Thyroid gland (tissue), 4 donors: ENCODE measurements around the gene CACNA2D3. TPM values are rescaled to one million over a fixed set of nuclear protein-coding genes. Genes with fewer than 3 reads are reported as not detected.

ENCODE experiments used
- DNase-seq, 2 donors: peaks; one replicate each; pipeline ENCODE4 v3.0.0-alpha.2; 2019
- H3K27ac ChIP-seq, 3 donors: fragments of 200-600 bp; sonication (generic); 1 replicate in 2 of 3; 2 replicates in 1 of 3; pipeline ENCODE4 v1.5.1; 2016 to 2019; ENCODE audit warnings: mild to moderate bottlenecking in 1 of 3, moderate library complexity in 1 of 3
- H3K27me3 ChIP-seq: fragments of 200-600 bp; sonication (generic); one replicate; pipeline ENCODE4 v1.5.1; 2019
- H3K36me3 ChIP-seq, 2 donors: fragments of 200-600 bp; sonication (generic); one replicate each; pipeline ENCODE4 v1.5.1; 2016 to 2019
- H3K4me1 ChIP-seq, 2 donors: fragments of 200-600 bp; sonication (generic); one replicate each; pipeline ENCODE4 v1.5.1; 2017 to 2019
- H3K4me3 ChIP-seq, 3 donors: fragments of 200-600 bp; sonication (generic); replicated peaks in 1 of 3; 1 replicate in 2 of 3; 2 replicates in 1 of 3; pipeline ENCODE4 v1.5.1; 2016; ENCODE audit warnings: mild to moderate bottlenecking in 1 of 3
- H3K9me3 ChIP-seq: fragments of 200-600 bp; sonication (generic); one replicate; pipeline ENCODE4 v1.5.1; 2017
- POLR2A ChIP-seq, 2 donors: fragments of 450-650 bp; IDR thresholded peaks; one replicate each; pipeline ENCODE4 v1.6.1; 2017; ENCODE audit warnings: antibody characterized with exemption in 2 of 2, mild to moderate bottlenecking in 2 of 2, moderate library complexity in 1 of 2
- WGBS, 2 donors: methylation state at CpG; one replicate each; pipeline ENCODE4 v1.1.5; 2017; 5-methylcytosine and 5-hydroxymethylcytosine counted together
- intact Hi-C: fragments of 100-400 bp; cut with DNase I; formaldehyde crosslinking; loops from one replicate; pipeline ENCODE4 v1.15.1; 2023
- total RNA-seq, 4 donors: library from RNA; depleted of rRNA; stranded (reverse); fragments of >200 nt; gene quantifications; one replicate each; pipeline ENCODE4 v1.2.3, GENCODE V29; 2016
- TF ChIP-seq, protein P1 (sequence below), 6 experiments: fragments of 200-600 bp in 3 of 6; fragments of 450-650 bp in 3 of 6; sonication (generic) in 3 of 6; IDR thresholded peaks; one replicate each; pipeline ENCODE4 v1.5.1; 2016 to 2019; ENCODE audit warnings: antibody characterized with exemption in 6 of 6, mild to moderate bottlenecking in 2 of 6, inconsistent platforms in 1 of 6, moderate library complexity in 1 of 6

CACNA2D3 gene
- total RNA-seq, 4 donors from 2014 or later: 2.9 to 4.8 (median 4.5) TPM

GRCh38 chr3:54577313-54577712 is 455.0 kb downstream of the CACNA2D3 start:
- no peaks in the 10 kb centered on the region for H3K9me3 ChIP-seq
- no peak for DNase-seq
- H3K27ac ChIP-seq: no peak overlapping the region
- WGBS, 2 donors: 97 to 100% methylated on average over 3 of the region's 3 CpGs
- H3K4me3 ChIP-seq: no peak overlapping the region
- no peaks in the 10 kb centered on the region for H3K27me3 ChIP-seq
- no peaks in the 10 kb centered on the region for H3K36me3 ChIP-seq
- TF ChIP-seq POLR2A (IDR thresholded peaks at IDR 0.05): no peak
- TF ChIP-seq, protein P1, sequence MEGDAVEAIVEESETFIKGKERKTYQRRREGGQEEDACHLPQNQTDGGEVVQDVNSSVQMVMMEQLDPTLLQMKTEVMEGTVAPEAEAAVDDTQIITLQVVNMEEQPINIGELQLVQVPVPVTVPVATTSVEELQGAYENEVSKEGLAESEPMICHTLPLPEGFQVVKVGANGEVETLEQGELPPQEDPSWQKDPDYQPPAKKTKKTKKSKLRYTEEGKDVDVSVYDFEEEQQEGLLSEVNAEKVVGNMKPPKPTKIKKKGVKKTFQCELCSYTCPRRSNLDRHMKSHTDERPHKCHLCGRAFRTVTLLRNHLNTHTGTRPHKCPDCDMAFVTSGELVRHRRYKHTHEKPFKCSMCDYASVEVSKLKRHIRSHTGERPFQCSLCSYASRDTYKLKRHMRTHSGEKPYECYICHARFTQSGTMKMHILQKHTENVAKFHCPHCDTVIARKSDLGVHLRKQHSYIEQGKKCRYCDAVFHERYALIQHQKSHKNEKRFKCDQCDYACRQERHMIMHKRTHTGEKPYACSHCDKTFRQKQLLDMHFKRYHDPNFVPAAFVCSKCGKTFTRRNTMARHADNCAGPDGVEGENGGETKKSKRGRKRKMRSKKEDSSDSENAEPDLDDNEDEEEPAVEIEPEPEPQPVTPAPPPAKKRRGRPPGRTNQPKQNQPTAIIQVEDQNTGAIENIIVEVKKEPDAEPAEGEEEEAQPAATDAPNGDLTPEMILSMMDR (IDR thresholded peaks at IDR 0.05): no peak
- H3K4me1 ChIP-seq: no peaks in the 10 kb centered on the region
- intact Hi-C loops: no loop called here

DNA sequence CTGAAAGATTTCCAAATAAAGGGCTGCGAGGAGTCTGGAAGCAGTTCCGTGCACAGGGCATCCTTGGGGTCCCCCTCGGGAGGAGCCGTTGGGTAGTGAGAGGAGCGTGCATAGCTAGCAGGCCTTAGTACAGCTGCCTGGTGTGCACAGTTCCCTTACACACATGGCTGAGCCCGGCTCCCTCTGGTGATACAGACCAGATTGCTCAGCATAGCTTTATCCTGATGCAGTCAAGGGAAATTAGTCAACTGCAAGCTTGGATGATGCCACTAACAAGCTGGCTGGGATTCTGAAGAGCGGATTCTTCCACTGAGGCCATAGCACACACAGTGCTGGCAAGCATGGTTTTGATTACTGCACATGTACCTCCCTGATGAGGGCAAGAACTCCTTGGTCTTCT is 456.1 kb downstream of the CACNA2D3 start:
- no peaks in the 10 kb centered on the region for H3K27me3 ChIP-seq
- no peaks in the 10 kb centered on the region for H3K36me3 ChIP-seq
- H3K4me3 ChIP-seq: no peak overlapping the region
- no peak overlapping the region for H3K27ac ChIP-seq
- TF ChIP-seq POLR2A (IDR thresholded peaks at IDR 0.05): no peak
- TF ChIP-seq, protein P1 (IDR thresholded peaks at IDR 0.05): no peak
- no peak for DNase-seq
- no peaks in the 10 kb centered on the region for H3K4me1 ChIP-seq
- H3K9me3 ChIP-seq: no peaks in the 10 kb centered on the region
- intact Hi-C loops: no loop called here
- WGBS, 2 donors: 86 to 88% methylated on average over 7 of the region's 7 CpGs

DNA sequence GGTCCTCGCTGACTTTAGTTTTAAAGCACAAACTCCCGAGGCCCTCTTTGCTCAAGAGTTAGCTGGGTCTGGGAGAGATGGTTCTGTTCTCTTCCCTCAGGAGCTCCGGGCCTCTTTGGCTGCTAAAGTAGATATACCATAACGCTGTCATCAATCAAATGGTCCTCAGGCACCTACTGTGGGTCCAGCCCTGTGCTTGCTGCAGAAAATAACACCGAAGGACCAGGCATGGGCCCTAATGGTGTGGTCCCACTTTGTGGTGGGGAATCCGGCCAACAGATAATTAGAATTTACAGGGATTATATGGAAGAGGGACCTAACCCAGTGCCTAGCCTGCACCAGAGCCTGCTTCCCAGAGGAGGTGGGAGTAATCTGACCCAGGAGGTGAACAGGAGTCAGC is 458.1 kb downstream of the CACNA2D3 start:
- intact Hi-C loops: no loop called here
- WGBS, 2 donors: 89 to 93% methylated on average over 6 of the region's 6 CpGs
- Histone ChIP-seq H3K4me1 (no peaks in the 10 kb centered on the region), H3K27me3 (no peaks in the 10 kb centered on the region), H3K9me3 (no peaks in the 10 kb centered on the region), H3K27ac (no peak overlapping the region), H3K36me3 (no peaks in the 10 kb centered on the region), H3K4me3 (no peak overlapping the region)
- no peak for DNase-seq
- no peak for TF ChIP-seq POLR2A (IDR thresholded peaks at IDR 0.05)
- TF ChIP-seq, protein P1 (IDR thresholded peaks at IDR 0.05): no peak

DNA sequence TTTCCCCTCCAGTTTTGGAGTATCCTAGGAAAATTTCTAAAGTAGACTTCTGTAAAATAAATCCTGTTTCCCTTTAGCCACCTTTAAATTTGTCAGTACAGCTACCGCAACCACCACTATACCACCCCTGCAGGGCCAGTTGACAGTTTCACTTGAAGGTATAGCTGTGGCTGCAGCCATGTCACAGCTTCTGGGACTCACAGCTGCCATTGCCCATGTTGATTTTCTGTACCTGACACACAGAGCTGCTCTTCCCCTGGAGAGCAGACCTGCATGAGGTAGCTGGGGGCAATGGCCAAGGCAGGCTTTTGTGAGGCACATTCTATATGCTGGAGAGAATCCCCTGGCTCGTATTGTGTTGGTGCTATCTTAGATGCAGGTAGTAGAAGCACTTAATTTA is 460.1 kb downstream of the CACNA2D3 start:
- TF ChIP-seq, protein P1 (IDR thresholded peaks at IDR 0.05): no peak
- no peak for TF ChIP-seq POLR2A (IDR thresholded peaks at IDR 0.05)
- H3K4me1 ChIP-seq: no peaks in the 10 kb centered on the region
- no peak overlapping the region for H3K4me3 ChIP-seq
- intact Hi-C loops: no loop called here
- H3K27ac ChIP-seq: no peak overlapping the region
- DNase-seq: no peak
- H3K27me3 ChIP-seq: no peaks in the 10 kb centered on the region
- no peaks in the 10 kb centered on the region for H3K36me3 ChIP-seq
- 92 to 95% methylated on average over 2 of the region's 2 CpGs for WGBS, 2 donors
- no peaks in the 10 kb centered on the region for H3K9me3 ChIP-seq

GRCh38 chr3:54591157-54591556 is 468.8 kb downstream of the CACNA2D3 start:
- Histone ChIP-seq H3K36me3 (no peaks in the 10 kb centered on the region), H3K4me3 (no peak overlapping the region), H3K27me3 (no peaks in the 10 kb centered on the region), H3K27ac (no peak overlapping the region), H3K9me3 (no peaks in the 10 kb centered on the region), H3K4me1 (no peaks in the 10 kb centered on the region)
- no peak for TF ChIP-seq POLR2A (IDR thresholded peaks at IDR 0.05)
- TF ChIP-seq, protein P1 (IDR thresholded peaks at IDR 0.05): no peak
- WGBS, 2 donors: 94 to 95% methylated on average over 2 of the region's 2 CpGs
- intact Hi-C loops: no loop called here
- DNase-seq: no peak
